K562 (cell line): Measurements from ENCODE around the gene OCEL1. TPM values are rescaled to one million over a fixed set of nuclear protein-coding genes. Genes with fewer than 3 reads are reported as not detected.

Experiments used
- DDX20 ChIP-seq: fragments of 450-650 bp; IDR thresholded peaks from 2 replicates; pipeline ENCODE4 v1.6.1; 2016; ENCODE audit warnings: missing genetic modification characterization, low read depth, mild to moderate bottlenecking, missing compliant biosample characterization, moderate library complexity
- ESRRA ChIP-seq: fragments of 450-650 bp; IDR thresholded peaks from 2 replicates; pipeline ENCODE4 v1.6.1; 2014; ENCODE audit warnings: low read depth, mild to moderate bottlenecking, moderate library complexity, borderline replicate concordance
- FOXA3 ChIP-seq, 2 experiments: fragments of 450-650 bp in 1 of 2; sonication (generic) in 1 of 2; formaldehyde crosslinking; IDR thresholded peaks in 1 of 2; conservative IDR thresholded peaks in 1 of 2; 2 replicates each; pipeline versions ENCODE4 v1.4.0 to v1.8.0; 2020 to 2022; ENCODE audit warnings: mild to moderate bottlenecking in 2 of 2, missing genetic modification reagents in 1 of 2
- FOXO4 ChIP-seq: fragments of 450-650 bp; formaldehyde crosslinking; IDR thresholded peaks from 2 replicates; pipeline ENCODE4 v1.4.0; 2020; ENCODE audit warnings: mild to moderate bottlenecking, moderate library complexity
- HDAC8 ChIP-seq: fragments of 450-650 bp; IDR thresholded peaks from 2 replicates; pipeline ENCODE4 v1.6.1; 2016; ENCODE audit warnings: mild to moderate bottlenecking, missing genetic modification characterization, moderate library complexity, missing compliant biosample characterization
- HNRNPUL1 ChIP-seq: fragments of 200-400 bp; formaldehyde crosslinking; IDR thresholded peaks from 2 replicates; pipeline ENCODE4 v1.6.1; 2017; ENCODE audit warnings: low read length
- PHB ChIP-seq: fragments of 250-450 bp; sonication (Bioruptor Pico); IDR thresholded peaks from 2 replicates; pipeline ENCODE4 v1.5.0; 2021
- THAP12 ChIP-seq: fragments of 250-450 bp; sonication (Bioruptor Pico); IDR thresholded peaks from 2 replicates; pipeline ENCODE4 v1.9.0; 2021; ENCODE audit warnings: mild to moderate bottlenecking, inconsistent platforms
- ZBTB40 ChIP-seq, 2 experiments: fragments of 450-650 bp in 1 of 2; sonication (generic) in 1 of 2; formaldehyde crosslinking in 1 of 2; IDR thresholded peaks; 2 replicates each; pipeline versions ENCODE4 v1.7.1 to v1.9.0; 2016 to 2022; ENCODE audit warnings: inconsistent platforms in 1 of 2, mild to moderate bottlenecking in 1 of 2, missing genetic modification reagents in 1 of 2
- ZNF449 ChIP-seq: fragments of 250-450 bp; sonication (Bioruptor Pico); IDR thresholded peaks from 2 replicates; pipeline ENCODE4 v1.8.0; 2022; ENCODE audit warnings: moderate library complexity, mild to moderate bottlenecking, inconsistent platforms
- ZNF76 ChIP-seq: fragments of 250-450 bp; sonication (Bioruptor Pico); IDR thresholded peaks from 2 replicates; pipeline ENCODE4 v1.4.0; 2020; ENCODE audit warnings: mild to moderate bottlenecking, moderate library complexity, borderline replicate concordance
- polyA plus RNA-seq, 8 experiments: library from polyadenylated mRNA; depleted of rRNA in 4 of 8; stranded (reverse) in 5 of 8; unstranded in 3 of 8; fragments of >200 nt; fragmentation: Nextera tagmentation in 2 of 8; fragmentation: Illumina TruSeq in 1 of 8; extraction: Ambion mirVana in 2 of 8; extraction: Trizol in 1 of 8; gene quantifications; 2 replicates each; pipeline versions ENCODE4 v1.2.1 to v1.2.3, GENCODE V29; 2011 to 2014; ENCODE audit warnings: inconsistent platforms in 1 of 8, missing spikeins in 1 of 8
- total RNA-seq, 7 experiments: library from RNA; depleted of rRNA in 6 of 7; stranded (reverse); fragments of >200 nt in 6 of 7; fragmentation: Illumina TruSeq in 2 of 7; extraction: Trizol in 2 of 7; gene quantifications; 2 replicates each; pipeline versions ENCODE4 v1.2.1 to v1.2.3, GENCODE V29; 2011 to 2021; ENCODE audit warnings: low replicate concordance in 1 of 7

Gene OCEL1
- total and polyA plus RNA-seq, 9 of the 15 experiments (the other 6 are each of a cell fraction or from before 2014, with no cell fraction given) = 8.0 to 38.0 (median 12.4) TPM

- TF ChIP-seq ZBTB40 (IDR thresholded peaks at IDR 0.05) = 0 out of 2 replicates have a peak, but pooled peaks have one; percentile 27
- TF ChIP-seq ZBTB40 (CRISPR knock-in tag; IDR thresholded peaks at IDR 0.05) = no peak
- peak; percentile 66; the same call in 1 of the 2 replicates for TF ChIP-seq PHB (CRISPR knock-in tag)
- no peak for TF ChIP-seq HNRNPUL1
- TF ChIP-seq ESRRA = 0 out of 2 replicates have a peak, but pooled peaks have one; percentile 42
- peak in 1 of 2 experiments; percentile 63; a peak in 1 of 4 replicates for TF ChIP-seq FOXA3 (CRISPR knock-in tag; conservative IDR thresholded peaks at IDR 0.05 in 1 of 2, IDR thresholded peaks at IDR 0.05 in 1 of 2)
- TF ChIP-seq ZNF449 (CRISPR knock-in tag) = no peak
- TF ChIP-seq THAP12 (CRISPR knock-in tag) = peak; percentile 75
- no peak for TF ChIP-seq FOXO4 (CRISPR knock-in tag)
- no peak for TF ChIP-seq DDX20 (tag)
- no peak for TF ChIP-seq ZNF76 (CRISPR knock-in tag)
- peak; percentile 83 for TF ChIP-seq HDAC8 (tag)
Observed at GRCh38 chr19:17235300-17235970, 9.4 kb downstream of the OCEL1 start (continued).
